A549 (cell line): ENCODE measurements around the gene TP53I11. TPM values are rescaled to one million over a fixed set of nuclear protein-coding genes. Genes with fewer than 3 reads are reported as not detected.
A peak's percentile ranks its signal among the peaks of the same experiment; 100 is the strongest.

Source experiments
- ATAC-seq, 2 experiments: fragments of 200-7000 bp in 1 of 2; fragments of >200 bp in 1 of 2; cut with Nextera tagmentation in 1 of 2; cut with Tn5 transposase in 1 of 2; 3 replicates each; pipeline versions ENCODE4 v1.8.0 to v1.9.1; 2018 to 2020; ENCODE audit warnings: mild to moderate bottlenecking in 1 of 2, moderate library complexity in 1 of 2
- CTCF ChIA-PET: fragments of 300-600 bp; sonication (Branson Sonifier 250); formaldehyde crosslinking; extraction: SDS; loops from one replicate; lab custom pipeline; 2021; ENCODE audit warnings: antibody characterized with exemption, inconsistent platforms; lab: Yijun Ruan, JAX
- POLR2A ChIA-PET: fragments of 350-600 bp; formaldehyde crosslinking; extraction: SDS; loops from one replicate; lab custom pipeline; 2021; ENCODE audit warnings: antibody characterized with exemption, inconsistent platforms; lab: Yijun Ruan, JAX
- DNase-seq, 2 experiments: peaks; one replicate each; pipeline versions ENCODE4 v3.0.0 to v3.0.0-alpha.2; 2011 to 2016; ENCODE audit warnings: low read depth in 1 of 2, low spot score in 1 of 2
- FAIRE-seq: peaks from 2 replicates; lab custom pipeline; 2011; peaks lifted over from hg19 to GRCh38; lab: Jason Lieb, UNC
- H3K27ac ChIP-seq, 2 experiments: fragments of >200 bp; sonication (Bioruptor Twin); formaldehyde crosslinking; 3 replicates each; pipeline ENCODE4 v1.5.1; 2016 to 2017
- H3K4me1 ChIP-seq: fragments of >200 bp; sonication (Bioruptor Twin); formaldehyde crosslinking; 3 replicates; pipeline ENCODE4 v1.6.1; 2016
- H3K4me2 ChIP-seq: fragments of >200 bp; sonication (Bioruptor Twin); formaldehyde crosslinking; 3 replicates; pipeline ENCODE4 v1.6.1; 2016
- H3K4me3 ChIP-seq: fragments of >200 bp; sonication (Bioruptor Twin); formaldehyde crosslinking; 3 replicates; pipeline ENCODE4 v1.5.1; 2016
- H3K9me3 ChIP-seq: fragments of >200 bp; sonication (Bioruptor Twin); formaldehyde crosslinking; 3 replicates; pipeline ENCODE4 v1.6.1; 2016
- BHLHE40 ChIP-seq: IDR thresholded peaks from 2 replicates; pipeline ENCODE4 v1.6.1; 2012; ENCODE audit warnings: low read depth, low read length, inconsistent platforms
- CBX2 ChIP-seq: fragments of 200-600 bp; sonication (generic); IDR thresholded peaks from 2 replicates; pipeline ENCODE4 v1.6.1; 2016; ENCODE audit warnings: low read depth, mild to moderate bottlenecking, borderline replicate concordance
- CEBPB ChIP-seq, 2 experiments: fragments of >200 bp in 1 of 2; sonication (Bioruptor Twin) in 1 of 2; formaldehyde crosslinking in 1 of 2; IDR thresholded peaks; 2 replicates each; pipeline ENCODE4 v1.6.1; 2012 to 2016
- EHMT2 ChIP-seq: fragments of 200-600 bp; sonication (generic); IDR thresholded peaks from 2 replicates; pipeline ENCODE4 v1.6.1; 2016; ENCODE audit warnings: antibody characterized with exemption, low read depth, mild to moderate bottlenecking, moderate library complexity
- ELK1 ChIP-seq: fragments of 150-350 bp; IDR thresholded peaks from 2 replicates; pipeline ENCODE4 v1.6.1; 2014; ENCODE audit warnings: low read depth, mild to moderate bottlenecking, low read length
- FOSL2 ChIP-seq, 2 experiments: fragments of 450-650 bp in 1 of 2; fragments of >200 bp in 1 of 2; sonication (Bioruptor Twin) in 1 of 2; formaldehyde crosslinking; IDR thresholded peaks; 2 replicates each; pipeline versions ENCODE4 v1.5.0 to v1.6.1; 2016 to 2020; ENCODE audit warnings: mild to moderate bottlenecking in 1 of 2, moderate library complexity in 1 of 2
- FOXS1 ChIP-seq: fragments of 250-450 bp; sonication (Bioruptor Pico); IDR thresholded peaks from 2 replicates; pipeline ENCODE4 v1.5.0; 2020; ENCODE audit warnings: mild to moderate bottlenecking, moderate library complexity
- HOXB13 ChIP-seq: fragments of 250-450 bp; sonication (Bioruptor Pico); IDR thresholded peaks from 2 replicates; pipeline ENCODE4 v1.5.0; 2020; ENCODE audit warnings: low read depth, mild to moderate bottlenecking, moderate library complexity
- JUNB ChIP-seq: fragments of >200 bp; sonication (Bioruptor Twin); formaldehyde crosslinking; IDR thresholded peaks from 2 replicates; pipeline ENCODE4 v1.6.1; 2016
- KDM5A ChIP-seq: fragments of 200-600 bp; sonication (generic); IDR thresholded peaks from 2 replicates; pipeline ENCODE4 v1.6.1; 2016; ENCODE audit warnings: antibody characterized with exemption, mild to moderate bottlenecking
- MAZ ChIP-seq: fragments of 150-350 bp; IDR thresholded peaks from 2 replicates; pipeline ENCODE4 v1.6.1; 2014; ENCODE audit warnings: antibody characterized with exemption, low read depth, low read length, borderline replicate concordance
- NFE2L2 ChIP-seq: fragments of 150-350 bp; conservative IDR thresholded peaks from 2 replicates; pipeline ENCODE4 v1.6.1; 2014; ENCODE audit warnings: low read length
- RARB ChIP-seq: fragments of 250-450 bp; sonication (Bioruptor Pico); IDR thresholded peaks from 2 replicates; pipeline ENCODE4 v1.8.0; 2021; ENCODE audit warnings: mild to moderate bottlenecking, moderate library complexity
- RNF2 ChIP-seq: fragments of 200-600 bp; sonication (generic); IDR thresholded peaks from 2 replicates; pipeline ENCODE4 v1.6.1; 2016; ENCODE audit warnings: low read depth, mild to moderate bottlenecking, antibody characterized with exemption, moderate library complexity, borderline replicate concordance
- SREBF2 ChIP-seq: fragments of 450-650 bp; IDR thresholded peaks from 2 replicates; pipeline ENCODE4 v1.6.1; 2014; ENCODE audit warnings: mild to moderate bottlenecking, moderate library complexity
- ZFP36 ChIP-seq: fragments of 450-650 bp; IDR thresholded peaks from 2 replicates; pipeline ENCODE4 v1.6.1; 2014; ENCODE audit warnings: borderline replicate concordance; ENCODE audit not compliant: partially characterized antibody
- ZNF302 ChIP-seq: fragments of 250-450 bp; sonication (Bioruptor Pico); IDR thresholded peaks from 2 replicates; pipeline ENCODE4 v1.9.0; 2021; ENCODE audit warnings: inconsistent platforms, mild to moderate bottlenecking, moderate library complexity
- WGBS: methylation state at CpG from one replicate; pipeline ENCODE4 v1.1.6; 2017; ENCODE audit errors: missing lambda C conversion rate; 5-methylcytosine and 5-hydroxymethylcytosine counted together
- polyA plus RNA-seq, 4 experiments: library from polyadenylated mRNA; depleted of rRNA in 3 of 4; stranded (reverse); fragments of >200 nt; fragmentation: RNase III in 1 of 4; extraction: RNeasy Plus Mini Kit Qiagen cat#74134 plus additional on column Dnase treatment in 1 of 4; gene quantifications; 2 replicates in 3 of 4; 3 replicates in 1 of 4; pipeline ENCODE4 v1.2.3, GENCODE V29; 2011 to 2017
- TF ChIP-seq, protein P1 (sequence below): fragments of 200-600 bp; sonication (generic); IDR thresholded peaks from 2 replicates; pipeline ENCODE4 v1.6.1; 2016; ENCODE audit warnings: antibody characterized with exemption, mild to moderate bottlenecking, moderate library complexity
- TF ChIP-seq, protein P2 (sequence below): fragments of 450-650 bp; IDR thresholded peaks from 2 replicates; pipeline ENCODE4 v1.6.1; 2014; ENCODE audit warnings: antibody characterized with exemption

Gene TP53I11
- polyA plus RNA-seq, 2 of the 4 experiments (the other 2 are of a cell fraction), result 11.2 to 28.2 TPM

GRCh38 chr11:44957040-44957515, 6.4 kb upstream of the TP53I11 start:
- DNase-seq, result no peak
- 88% methylated on average over 35 of the region's 35 CpGs for WGBS
- Histone ChIP-seq H3K4me1 (peaks cover 29% of the 10 kb centered on the region), H3K9me3 (no peaks in the 10 kb centered on the region), H3K4me2 (no peak overlapping the region), H3K27ac (no peak overlapping the region), H3K4me3 (no peak overlapping the region)
- no peak for TF ChIP-seq CBX2
- TF ChIP-seq RNF2, result no peak
- no peak for TF ChIP-seq NFE2L2
- TF ChIP-seq FOXS1 (CRISPR knock-in tag), result no peak
- TF ChIP-seq, protein P1, sequence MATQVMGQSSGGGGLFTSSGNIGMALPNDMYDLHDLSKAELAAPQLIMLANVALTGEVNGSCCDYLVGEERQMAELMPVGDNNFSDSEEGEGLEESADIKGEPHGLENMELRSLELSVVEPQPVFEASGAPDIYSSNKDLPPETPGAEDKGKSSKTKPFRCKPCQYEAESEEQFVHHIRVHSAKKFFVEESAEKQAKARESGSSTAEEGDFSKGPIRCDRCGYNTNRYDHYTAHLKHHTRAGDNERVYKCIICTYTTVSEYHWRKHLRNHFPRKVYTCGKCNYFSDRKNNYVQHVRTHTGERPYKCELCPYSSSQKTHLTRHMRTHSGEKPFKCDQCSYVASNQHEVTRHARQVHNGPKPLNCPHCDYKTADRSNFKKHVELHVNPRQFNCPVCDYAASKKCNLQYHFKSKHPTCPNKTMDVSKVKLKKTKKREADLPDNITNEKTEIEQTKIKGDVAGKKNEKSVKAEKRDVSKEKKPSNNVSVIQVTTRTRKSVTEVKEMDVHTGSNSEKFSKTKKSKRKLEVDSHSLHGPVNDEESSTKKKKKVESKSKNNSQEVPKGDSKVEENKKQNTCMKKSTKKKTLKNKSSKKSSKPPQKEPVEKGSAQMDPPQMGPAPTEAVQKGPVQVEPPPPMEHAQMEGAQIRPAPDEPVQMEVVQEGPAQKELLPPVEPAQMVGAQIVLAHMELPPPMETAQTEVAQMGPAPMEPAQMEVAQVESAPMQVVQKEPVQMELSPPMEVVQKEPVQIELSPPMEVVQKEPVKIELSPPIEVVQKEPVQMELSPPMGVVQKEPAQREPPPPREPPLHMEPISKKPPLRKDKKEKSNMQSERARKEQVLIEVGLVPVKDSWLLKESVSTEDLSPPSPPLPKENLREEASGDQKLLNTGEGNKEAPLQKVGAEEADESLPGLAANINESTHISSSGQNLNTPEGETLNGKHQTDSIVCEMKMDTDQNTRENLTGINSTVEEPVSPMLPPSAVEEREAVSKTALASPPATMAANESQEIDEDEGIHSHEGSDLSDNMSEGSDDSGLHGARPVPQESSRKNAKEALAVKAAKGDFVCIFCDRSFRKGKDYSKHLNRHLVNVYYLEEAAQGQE, result no peak
- TF ChIP-seq KDM5A, result no peak
- TF ChIP-seq SREBF2, result no peak
- TF ChIP-seq ZNF302 (CRISPR knock-in tag), result no peak
- no peak for TF ChIP-seq EHMT2
- no peak for TF ChIP-seq MAZ
- no peak for FAIRE-seq
- ChIA-PET POLR2A (no interaction called here), CTCF (interaction anchor here (9.7 kb wide), 1 partner anchor 147 kb away, joined by 64 read pairs; no protein-coding TSS in a partner anchor)
- no peak for ATAC-seq

DNA sequence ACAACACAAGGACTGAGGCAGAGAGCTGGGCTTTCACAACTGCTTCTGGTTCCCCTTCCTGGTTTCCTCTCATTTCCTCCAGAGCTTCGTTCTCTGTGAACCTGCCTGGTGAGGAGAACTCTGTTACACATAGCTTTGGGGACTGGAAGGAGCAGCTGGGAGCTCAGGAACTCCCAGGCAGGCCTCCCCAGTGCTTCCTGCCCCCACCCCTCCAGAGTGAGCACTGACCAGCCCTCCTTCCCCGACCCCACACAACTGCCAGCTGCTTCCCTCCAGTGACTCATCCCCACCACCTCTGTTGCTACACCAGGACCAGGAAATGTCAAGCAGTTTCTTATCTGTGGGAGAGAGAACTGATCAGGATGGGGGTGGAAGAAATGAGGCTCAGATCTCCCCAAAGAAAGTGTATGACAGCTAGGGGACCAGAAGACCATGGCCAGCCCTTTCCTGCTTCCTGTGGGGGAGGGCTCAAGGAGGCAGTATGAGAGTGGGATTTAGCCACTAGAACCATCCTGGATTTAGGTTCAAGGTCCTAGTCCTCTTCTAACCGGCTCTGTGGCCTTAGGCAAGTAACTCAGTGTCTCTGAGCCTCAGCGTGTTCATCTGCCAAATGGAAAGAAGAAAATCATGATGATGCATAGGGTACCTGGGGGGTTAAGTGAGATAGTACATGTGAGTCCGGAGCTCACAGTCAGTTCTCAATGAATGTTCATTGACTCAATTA, 4.5 kb upstream of the TP53I11 start:
- peak; percentile 60 to 70; a peak in 5 of 6 replicates for ATAC-seq
- peak overlapping the region; percentile 69 for H3K4me2 ChIP-seq
- POLR2A ChIA-PET, result no interaction called here

GRCh38 chr11:44954051-44954906, 3.6 kb upstream of the TP53I11 start:
- DNase-seq (no peak), FAIRE-seq (no peak), ATAC-seq (no peak)
- H3K4me3 ChIP-seq, result no peak overlapping the region
- H3K4me1 ChIP-seq, result peaks cover 33% of the 10 kb centered on the region
- TF ChIP-seq ELK1 (no peak), ZFP36 (no peak), BHLHE40 (no peak), MAZ (no peak), HOXB13 (no peak), JUNB (no peak), RARB (CRISPR knock-in tag) (no peak)
- WGBS, result 88% methylated on average over 9 of the region's 12 CpGs
- POLR2A ChIA-PET, result no interaction called here
- H3K9me3 ChIP-seq, result no peaks in the 10 kb centered on the region
- H3K27ac ChIP-seq, result peak overlapping the region; percentile 64 to 82
- peak overlapping the region; percentile 69; the same call in 2 of the 3 replicates for H3K4me2 ChIP-seq
- CTCF ChIA-PET, result interaction anchor here (0.7 to 4.6 kb wide), 8 partner anchors 8 to 405 kb away, joined by 3 to 40 read pairs (median 5); no protein-coding TSS in a partner anchor

More for the DNA sequence above, 4.5 kb upstream of the TP53I11 start:
- Histone ChIP-seq H3K27ac (peak overlapping the region; percentile 64 to 82), H3K9me3 (no peaks in the 10 kb centered on the region), H3K4me1 (peaks cover 34% of the 10 kb centered on the region), H3K4me3 (0 out of 3 replicates have a peak overlapping the region, but pooled peaks have one; percentile 16)
- DNase-seq (peak; percentile 63 to 71), FAIRE-seq (no peak)
- TF ChIP-seq FOSL2 (IDR thresholded peaks at IDR 0.05) (peak; percentile 61; the same call in 1 of the 2 replicates), FOSL2 (CRISPR knock-in tag; IDR thresholded peaks at IDR 0.05) (peak; percentile 82), ZFP36 (peak; percentile 14), CEBPB (IDR thresholded peaks at IDR 0.05) (peak in 1 of 2 experiments; percentile 27; a peak in 1 of 4 replicates)
- TF ChIP-seq, protein P2, sequence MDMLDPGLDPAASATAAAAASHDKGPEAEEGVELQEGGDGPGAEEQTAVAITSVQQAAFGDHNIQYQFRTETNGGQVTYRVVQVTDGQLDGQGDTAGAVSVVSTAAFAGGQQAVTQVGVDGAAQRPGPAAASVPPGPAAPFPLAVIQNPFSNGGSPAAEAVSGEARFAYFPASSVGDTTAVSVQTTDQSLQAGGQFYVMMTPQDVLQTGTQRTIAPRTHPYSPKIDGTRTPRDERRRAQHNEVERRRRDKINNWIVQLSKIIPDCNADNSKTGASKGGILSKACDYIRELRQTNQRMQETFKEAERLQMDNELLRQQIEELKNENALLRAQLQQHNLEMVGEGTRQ, result no peak
- WGBS, result 61% methylated on average over 4 of the region's 5 CpGs
- CTCF ChIA-PET, result interaction anchor here (0.8 to 4.6 kb wide), 6 partner anchors 9 to 148 kb away, joined by 3 to 40 read pairs (median 6); no protein-coding TSS in a partner anchor
